Colonic mucosa (tissue), 4 donors: Measurements from ENCODE around the gene ZSWIM5. TPM values are rescaled to one million over a fixed set of nuclear protein-coding genes. Genes with fewer than 3 reads are reported as not detected.
"Not testable (repeated sequence)": the region's sequence is repeated elsewhere in the genome, so short reads cannot be mapped to it uniquely, and the experiment has no call there.

Experiments
- DNase-seq: peaks from one replicate; pipeline ENCODE4 v3.0.0-alpha.2; 2020
- H3K27ac ChIP-seq: fragments of 200-600 bp; one replicate; pipeline ENCODE4 v1.8.0; 2021
- H3K27me3 ChIP-seq: fragments of 200-600 bp; one replicate; pipeline ENCODE4 v1.8.0; 2021
- H3K36me3 ChIP-seq: fragments of 200-600 bp; one replicate; pipeline ENCODE4 v1.8.0; 2021
- H3K4me1 ChIP-seq: fragments of 200-600 bp; one replicate; pipeline ENCODE4 v1.8.0; 2021; ENCODE audit warnings: mild to moderate bottlenecking
- H3K4me3 ChIP-seq: fragments of 200-600 bp; one replicate; pipeline ENCODE4 v1.8.0; 2021
- H3K9ac ChIP-seq, 2 donors: one replicate each; pipeline ENCODE4 v1.7.0; 2013; ENCODE audit warnings: control low read depth in 2 of 2, low read depth in 2 of 2, low read length in 2 of 2
- H3K9me3 ChIP-seq: fragments of 200-600 bp; one replicate; pipeline ENCODE4 v1.8.0; 2021
- CTCF ChIP-seq: fragments of 200-600 bp; IDR thresholded peaks from one replicate; pipeline ENCODE4 v1.8.0; 2022; ENCODE audit warnings: antibody characterized with exemption, mild to moderate bottlenecking
- intact Hi-C: fragments of 100-400 bp; cut with DNase I; formaldehyde crosslinking; loops from one replicate; pipeline ENCODE4 v1.14.1; 2022
- total RNA-seq, 2 donors: library from RNA; stranded (reverse); fragmentation: NEBNext Ultra II Directional in 1 of 2; extraction: Animal tissue kit (Norgen Biotek cat#: 25700) in 1 of 2; gene quantifications; one replicate each; pipeline ENCODE4 v1.2.1, GENCODE V29; 2021
- donor health status: healthy.
- donor health status: DM: no; HTN: no; CAD: no.
- donor health status: DM: no; HTN: no; CAD: no.

Gene ZSWIM5
- total RNA-seq, 2 donors from 2014 or later: 9.0 to 9.7 TPM

- no peak overlapping the region for H3K27ac ChIP-seq
- no peak overlapping the region for H3K4me3 ChIP-seq
- DNase-seq: no peak
- H3K9ac ChIP-seq: no peak overlapping the region
- H3K27me3 ChIP-seq: no peaks in the 10 kb centered on the region
- intact Hi-C loops: no loop called here
- no peaks in the 10 kb centered on the region for H3K36me3 ChIP-seq
- H3K4me1 ChIP-seq: no peaks in the 10 kb centered on the region
- no peaks in the 10 kb centered on the region for H3K9me3 ChIP-seq
- no peak for TF ChIP-seq CTCF
Measured at GRCh38 chr1:45177452-45177851, 29.0 kb downstream of the ZSWIM5 start.

DNA sequence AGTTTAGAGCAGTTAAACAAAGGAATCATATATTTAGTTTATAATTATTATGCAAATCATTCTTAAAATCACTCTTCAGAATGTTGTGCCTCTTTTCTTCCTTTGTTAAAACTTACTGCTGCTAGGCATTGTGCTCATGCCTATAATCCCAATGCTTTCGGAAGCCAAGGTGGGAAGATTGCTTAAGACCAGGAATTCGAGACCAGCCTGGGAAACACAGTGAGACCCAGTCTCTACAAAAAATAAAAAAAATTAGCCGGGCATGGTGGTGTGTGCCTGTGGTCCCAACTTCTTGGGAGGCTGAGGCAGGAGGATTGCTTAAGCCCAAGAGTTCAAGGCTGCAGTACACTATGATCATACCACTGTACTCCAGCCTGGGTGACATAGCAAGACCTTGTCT lies 33.6 kb downstream of the ZSWIM5 start:
- no peaks in the 10 kb centered on the region for H3K9me3 ChIP-seq
- H3K4me3 ChIP-seq: no peak overlapping the region
- no peak for TF ChIP-seq CTCF
- H3K36me3 ChIP-seq: no peaks in the 10 kb centered on the region
- H3K9ac ChIP-seq: no peak overlapping the region
- H3K27me3 ChIP-seq: no peaks in the 10 kb centered on the region
- no peak for DNase-seq
- H3K4me1 ChIP-seq: no peaks in the 10 kb centered on the region
- H3K27ac ChIP-seq: no peak overlapping the region
- intact Hi-C loops: no loop called here

- Histone ChIP-seq H3K36me3 (no peaks in the 10 kb centered on the region), H3K4me3 (no peak overlapping the region), H3K27ac (no peak overlapping the region), H3K9me3 (no peaks in the 10 kb centered on the region), H3K27me3 (no peaks in the 10 kb centered on the region), H3K4me1 (no peaks in the 10 kb centered on the region), H3K9ac (no peak overlapping the region)
- intact Hi-C loops: no loop called here
- no peak for TF ChIP-seq CTCF
- DNase-seq: peak; percentile 23
Measured at GRCh38 chr1:45172005-45172404, 34.4 kb downstream of the ZSWIM5 start.

- no peak for TF ChIP-seq CTCF
- Histone ChIP-seq H3K9me3 (no peaks in the 10 kb centered on the region), H3K4me1 (no peaks in the 10 kb centered on the region), H3K4me3 (no peak overlapping the region), H3K27ac (no peak overlapping the region), H3K9ac (no peak overlapping the region), H3K27me3 (no peaks in the 10 kb centered on the region), H3K36me3 (no peaks in the 10 kb centered on the region)
- no peak for DNase-seq
- intact Hi-C loops: no loop called here
Measured at GRCh38 chr1:45171575-45171974, 34.8 kb downstream of the ZSWIM5 start.

- Histone ChIP-seq H3K9ac (no peak overlapping the region), H3K27me3 (no peaks in the 10 kb centered on the region), H3K4me1 (no peaks in the 10 kb centered on the region), H3K4me3 (no peak overlapping the region), H3K9me3 (no peaks in the 10 kb centered on the region), H3K27ac (no peak overlapping the region), H3K36me3 (no peaks in the 10 kb centered on the region)
- no peak for TF ChIP-seq CTCF
- intact Hi-C loops: no loop called here
- no peak for DNase-seq
Measured at GRCh38 chr1:45170151-45170742, 36.2 kb downstream of the ZSWIM5 start.

- H3K9me3 ChIP-seq, H3K27ac ChIP-seq, DNase-seq, H3K4me1 ChIP-seq, H3K27me3 ChIP-seq, H3K4me3 ChIP-seq, H3K9ac ChIP-seq, intact Hi-C loops, H3K36me3 ChIP-seq: not testable (repeated sequence)
Measured at GRCh38 chr1:45167947-45168346, 38.5 kb downstream of the ZSWIM5 start.

GRCh38 chr1:45164307-45164706 lies 42.1 kb downstream of the ZSWIM5 start:
- H3K27me3 ChIP-seq, H3K4me1 ChIP-seq, H3K4me3 ChIP-seq, DNase-seq, intact Hi-C loops, H3K36me3 ChIP-seq, H3K9ac ChIP-seq, H3K9me3 ChIP-seq, H3K27ac ChIP-seq: not testable (repeated sequence)

DNA sequence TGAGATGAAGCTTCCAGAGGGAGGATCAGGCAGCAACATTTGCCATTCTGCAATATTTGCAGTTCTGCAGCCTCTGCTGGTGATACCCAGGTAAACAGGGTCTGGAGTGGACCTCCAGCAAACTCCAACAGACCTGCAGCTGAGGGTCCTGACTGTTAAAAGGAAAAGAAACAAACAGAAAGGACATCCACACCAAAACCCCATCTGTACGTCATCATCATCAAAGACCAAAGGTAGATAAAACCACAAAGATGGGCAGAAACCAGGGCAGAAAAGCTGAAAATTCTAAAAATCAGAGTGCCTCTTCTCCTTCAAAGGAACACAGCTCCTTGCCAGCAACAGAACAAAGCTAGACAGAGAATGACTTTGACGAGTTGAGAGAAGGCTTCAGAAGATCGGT lies 43.3 kb downstream of the ZSWIM5 start:
- H3K27ac ChIP-seq, DNase-seq, intact Hi-C loops, H3K4me1 ChIP-seq, H3K9ac ChIP-seq, H3K4me3 ChIP-seq, H3K9me3 ChIP-seq, H3K36me3 ChIP-seq, H3K27me3 ChIP-seq: not testable (repeated sequence)
